Effector CD4-positive, alpha-beta T cell (primary cell): ENCODE measurements around the gene PTPN12.
"Not testable (repeated sequence)": the region's sequence is repeated elsewhere in the genome, so short reads cannot be mapped to it uniquely, and the experiment has no call there.

Experiments
- DNase-seq: peaks from one replicate; pipeline ENCODE4 v3.0.0-alpha.2; 2020

PTPN12 gene

GRCh38 chr7:77538281-77539212 is 1.5 kb downstream of the PTPN12 start:
- DNase-seq, result no peak

DNA sequence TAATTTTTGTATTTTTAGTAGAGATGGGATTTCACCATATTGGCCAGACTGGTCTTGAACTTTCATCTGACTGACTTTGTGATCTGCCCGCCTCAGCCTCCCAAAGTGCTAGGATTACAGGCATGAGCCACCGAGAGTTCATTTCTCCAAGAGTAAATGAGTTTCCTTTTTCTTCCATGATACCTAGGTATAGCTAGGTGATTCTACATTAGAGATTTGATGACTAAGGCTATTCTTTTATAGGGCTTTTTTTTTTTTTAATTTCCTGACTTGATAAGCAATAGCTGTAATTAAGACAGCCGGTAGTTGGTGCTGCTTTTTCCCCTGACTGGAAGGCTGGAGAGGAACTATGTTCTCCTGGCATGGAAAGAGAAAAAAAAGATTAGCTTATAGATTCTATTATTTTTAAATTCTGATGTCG is 3.3 kb downstream of the PTPN12 start:
- DNase-seq, result no peak

- not testable (repeated sequence) for DNase-seq
Measured at GRCh38 chr7:77540993-77541392, 3.9 kb downstream of the PTPN12 start.

- DNase-seq, result no peak
Measured at GRCh38 chr7:77542409-77542808, 5.3 kb downstream of the PTPN12 start.

GRCh38 chr7:77542895-77543294 is 5.8 kb downstream of the PTPN12 start:
- no peak for DNase-seq

DNA sequence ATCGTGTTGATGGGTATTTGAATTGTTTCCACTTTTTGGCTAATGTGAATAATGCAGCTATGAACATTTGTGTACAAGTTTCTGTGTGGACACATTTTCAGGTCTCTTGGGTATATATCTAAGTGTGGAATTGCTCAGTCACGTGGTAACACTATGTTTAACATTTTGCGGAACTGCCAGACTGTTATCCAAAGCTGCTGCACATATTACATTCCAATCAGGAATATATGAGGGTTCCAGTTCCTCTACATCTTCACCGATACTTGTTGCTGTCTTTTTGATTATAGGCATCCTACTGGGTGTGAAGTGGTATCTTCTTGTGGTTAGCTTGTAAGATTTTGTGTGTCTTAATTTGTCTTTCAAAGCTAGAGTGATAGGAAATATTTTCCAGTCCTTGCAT is 6.8 kb downstream of the PTPN12 start:
- DNase-seq, result no peak

- DNase-seq, result no peak
Measured at GRCh38 chr7:77544518-77544917, 7.4 kb downstream of the PTPN12 start.

DNA sequence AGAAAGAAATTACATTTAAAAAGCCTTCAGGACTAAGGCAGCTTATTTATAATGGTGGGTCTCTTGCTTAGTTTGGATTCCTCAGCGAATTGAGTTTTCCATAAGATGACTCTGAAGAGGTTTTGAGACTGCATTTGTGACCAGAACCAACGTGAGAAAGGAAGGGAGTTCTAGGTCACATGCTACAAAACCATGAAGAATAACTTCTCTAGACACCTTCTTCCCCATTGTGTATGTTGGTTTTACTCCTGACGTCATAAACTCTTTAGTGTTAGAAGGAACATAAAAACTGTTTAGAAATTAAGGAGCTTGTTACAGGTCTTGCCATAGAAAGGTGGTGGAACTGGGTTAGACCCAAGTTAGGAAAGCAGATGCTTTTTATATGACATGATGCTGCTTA is 11.1 kb downstream of the PTPN12 start:
- DNase-seq, result no peak

GRCh38 chr7:77549106-77549870 is 12.2 kb downstream of the PTPN12 start:
- no peak for DNase-seq

GRCh38 chr7:77550586-77550985 is 13.5 kb downstream of the PTPN12 start:
- no peak for DNase-seq

GRCh38 chr7:77553123-77553522 is 16.0 kb downstream of the PTPN12 start:
- DNase-seq, result no peak

DNA sequence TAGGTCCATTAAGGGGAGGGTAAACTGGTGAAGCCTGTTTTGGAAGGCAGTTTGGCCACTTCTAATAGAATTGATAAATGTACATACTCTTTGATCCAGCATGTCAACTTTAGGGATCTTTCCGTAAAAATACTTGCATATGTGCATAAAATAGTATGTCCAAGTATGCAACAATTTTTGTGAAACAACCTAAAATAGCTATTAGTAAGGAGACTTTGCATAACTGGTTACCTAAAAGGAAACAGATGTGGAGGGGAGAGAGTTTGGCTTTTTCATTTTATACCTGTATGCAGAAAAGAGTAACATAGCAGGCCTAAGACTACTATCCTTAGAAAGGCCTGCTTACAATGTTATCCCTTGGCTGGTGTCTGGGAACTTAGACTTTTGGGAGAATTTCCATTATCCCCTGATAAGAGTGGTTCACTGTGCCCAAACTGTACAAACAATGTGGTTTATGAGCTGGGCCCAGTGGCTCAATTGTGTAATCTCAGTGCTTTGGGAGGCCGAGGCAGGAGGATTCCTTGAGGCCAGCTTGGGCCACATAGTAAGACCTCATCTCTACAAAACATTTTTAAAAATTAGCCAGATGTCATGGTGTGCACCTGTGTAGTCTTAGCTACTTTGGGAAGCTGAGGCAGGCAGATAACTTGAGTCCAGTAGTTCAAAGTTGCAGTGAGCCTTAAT is 21.3 kb downstream of the PTPN12 start:
- no peak for DNase-seq

GRCh38 chr7:77561352-77561751 is 24.3 kb downstream of the PTPN12 start:
- DNase-seq, result no peak

GRCh38 chr7:77563275-77563674 is 26.2 kb downstream of the PTPN12 start:
- no peak for DNase-seq

DNA sequence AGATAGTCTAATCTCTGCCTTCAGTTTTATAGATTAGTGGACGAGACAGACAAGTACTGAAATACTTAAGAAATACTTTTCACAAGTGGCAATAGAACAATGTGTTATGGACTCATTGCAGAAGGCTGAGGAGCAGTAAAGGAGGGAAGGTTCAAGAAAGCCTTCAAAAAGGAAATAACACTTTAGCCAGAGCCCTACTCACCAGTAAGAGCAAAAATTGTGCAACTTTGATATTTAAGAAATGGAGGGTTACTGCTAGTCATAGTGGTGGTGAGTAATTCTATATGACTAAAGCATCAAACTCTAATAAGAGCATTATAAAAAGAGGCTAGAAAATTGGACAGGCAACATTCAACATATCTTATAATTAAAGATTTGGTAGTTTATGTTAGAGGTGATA is 28.8 kb downstream of the PTPN12 start:
- DNase-seq, result no peak

- DNase-seq, result no peak
Measured at GRCh38 chr7:77566421-77566820, 29.3 kb downstream of the PTPN12 start.

- no peak for DNase-seq
Measured at GRCh38 chr7:77569514-77570232, 32.6 kb downstream of the PTPN12 start.

GRCh38 chr7:77570330-77571011 is 33.4 kb downstream of the PTPN12 start:
- no peak for DNase-seq

DNA sequence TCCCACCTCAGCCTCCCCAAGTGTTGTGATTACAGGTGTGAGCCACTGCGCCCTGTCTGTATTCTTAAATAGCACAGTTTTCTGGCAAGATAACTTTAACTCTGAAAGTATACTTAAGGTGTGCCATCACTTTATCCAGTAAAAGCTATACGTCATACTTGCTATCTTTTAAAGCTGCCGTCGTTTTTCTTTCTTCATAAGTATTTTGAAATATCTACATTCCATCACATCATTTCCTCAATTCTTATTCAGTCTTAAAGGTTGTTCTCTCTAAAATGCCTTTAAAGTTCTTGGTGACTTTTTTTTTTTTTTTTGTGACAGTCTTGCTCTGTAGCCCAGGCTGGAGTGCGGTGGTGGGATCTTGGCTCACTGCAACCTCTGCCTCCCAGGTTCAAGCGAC is 34.7 kb downstream of the PTPN12 start:
- no peak for DNase-seq

DNA sequence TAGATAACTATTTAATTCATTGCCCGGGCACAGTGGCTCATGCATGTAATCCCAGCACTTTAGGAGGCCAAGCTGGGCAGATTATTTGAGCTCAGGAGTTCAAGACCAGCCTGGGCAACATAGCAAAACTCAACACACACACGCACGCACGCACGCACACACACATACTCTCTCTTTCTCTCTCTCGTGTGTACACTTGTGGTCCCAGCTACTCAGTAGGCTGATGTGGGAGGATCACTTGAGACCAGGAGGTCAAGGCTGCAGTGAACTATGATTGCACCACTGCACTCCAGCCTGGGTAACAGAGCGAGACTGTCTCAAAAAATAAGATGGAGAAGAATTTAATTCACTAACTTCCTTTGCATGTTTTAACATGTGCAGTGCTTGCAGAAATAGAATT is 38.1 kb downstream of the PTPN12 start:
- DNase-seq, result no peak

- DNase-seq, result no peak
Measured at GRCh38 chr7:77576856-77577255, 39.8 kb downstream of the PTPN12 start.

- no peak for DNase-seq
Measured at GRCh38 chr7:77579797-77580196, 42.7 kb downstream of the PTPN12 start.
